Hepatic stellate cell (primary cell): ENCODE results near the gene SCN1A.
"Not testable (repeated sequence)": the region's sequence is repeated elsewhere in the genome, so short reads cannot be mapped to it uniquely, and the experiment has no call there.

ENCODE experiments used
- DNase-seq: peaks from one replicate; pipeline ENCODE4 v3.0.0; 2011; ENCODE audit warnings: low spot score

Gene SCN1A

DNA sequence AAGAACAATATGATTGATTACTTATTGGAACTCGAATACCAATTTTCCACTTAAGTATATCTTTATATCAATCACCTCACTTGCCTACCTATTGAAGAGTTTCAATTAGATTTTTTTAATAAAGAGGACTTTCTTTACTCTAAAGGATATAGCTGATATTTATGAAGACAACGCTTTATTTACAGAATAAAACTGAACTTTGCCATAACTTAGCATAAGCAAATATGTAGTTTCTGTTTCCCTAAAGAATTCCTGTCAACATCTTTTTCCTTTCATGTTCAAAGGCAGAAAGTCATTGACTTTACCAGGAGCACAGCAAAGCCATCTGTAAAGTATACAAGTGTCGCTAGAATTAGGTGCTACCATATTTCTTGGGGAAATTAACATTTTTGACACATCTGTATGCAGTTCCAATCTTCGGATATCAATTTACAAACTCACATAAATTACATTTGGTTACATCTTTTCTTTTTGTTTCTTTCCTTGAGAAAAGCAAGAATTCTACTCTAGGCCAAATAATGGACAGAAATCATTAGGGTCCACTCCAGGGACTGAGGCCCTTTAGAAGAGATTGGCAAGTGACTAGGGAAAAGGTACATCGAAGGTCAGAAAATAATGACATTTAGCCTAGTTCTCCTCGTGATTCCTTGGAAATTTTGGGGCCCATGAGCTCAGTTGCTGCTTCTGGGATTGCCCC, 7.5 kb upstream of the SCN1A start:
- DNase-seq: no peak

DNA sequence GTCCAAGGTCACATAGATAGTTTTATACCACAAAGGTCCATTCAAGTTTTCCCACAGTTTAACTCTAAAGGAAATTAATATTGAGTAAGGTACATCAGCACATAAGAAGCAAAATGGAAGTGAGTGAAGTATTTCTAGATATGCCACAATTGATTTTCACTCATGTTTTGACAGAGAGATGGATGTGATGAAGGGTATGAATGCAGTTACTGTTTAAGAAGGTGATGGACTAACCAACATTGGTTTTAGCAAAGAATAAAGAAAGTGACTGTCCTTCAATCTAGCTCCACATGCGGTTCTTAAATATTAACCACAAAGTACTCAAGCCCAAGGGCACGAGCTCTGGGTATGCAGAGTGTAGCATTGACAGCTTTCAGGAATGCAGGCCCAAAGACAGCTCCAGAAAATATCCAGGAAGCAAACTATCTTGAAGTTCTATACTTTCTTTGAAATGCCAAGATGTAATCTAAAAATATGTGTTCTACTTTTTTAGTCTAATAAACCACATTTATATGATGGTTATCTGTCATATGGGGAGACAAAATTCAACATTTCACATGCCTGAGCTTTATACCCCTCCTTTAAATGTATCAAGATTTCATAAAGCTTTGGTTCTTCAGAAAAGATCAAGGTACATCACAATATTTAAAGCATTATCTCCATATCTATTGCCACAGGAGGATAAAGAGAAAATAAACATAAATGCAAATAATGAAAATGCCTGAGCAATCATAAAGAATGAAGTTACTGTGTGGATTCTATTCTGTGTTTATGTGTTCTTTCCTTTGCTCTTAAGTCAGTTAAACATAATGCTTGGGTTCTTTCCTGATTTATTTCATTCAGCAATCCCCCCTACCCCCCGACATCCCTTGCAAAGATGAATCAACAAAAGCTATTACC, 6.7 kb upstream of the SCN1A start:
- DNase-seq: no peak

DNA sequence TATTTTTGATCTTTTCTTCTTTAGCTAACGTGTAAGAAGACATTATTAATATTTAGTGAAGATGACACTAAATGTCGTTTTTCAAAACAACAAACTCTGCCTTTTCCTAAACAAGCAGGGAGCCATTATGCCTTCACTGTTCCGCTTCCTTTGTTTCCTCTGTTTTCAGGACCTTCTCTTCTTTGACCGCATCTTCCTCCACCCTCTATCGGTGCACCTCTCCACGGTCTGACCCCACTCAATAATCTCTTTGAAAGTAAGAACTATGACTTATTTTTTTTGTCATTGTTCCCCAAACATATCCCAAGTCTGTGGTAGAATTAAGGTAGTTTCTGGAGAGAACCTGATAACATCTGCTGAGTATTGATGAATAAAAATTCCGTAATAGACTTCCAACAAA, 5.8 kb upstream of the SCN1A start:
- DNase-seq: no peak

DNA sequence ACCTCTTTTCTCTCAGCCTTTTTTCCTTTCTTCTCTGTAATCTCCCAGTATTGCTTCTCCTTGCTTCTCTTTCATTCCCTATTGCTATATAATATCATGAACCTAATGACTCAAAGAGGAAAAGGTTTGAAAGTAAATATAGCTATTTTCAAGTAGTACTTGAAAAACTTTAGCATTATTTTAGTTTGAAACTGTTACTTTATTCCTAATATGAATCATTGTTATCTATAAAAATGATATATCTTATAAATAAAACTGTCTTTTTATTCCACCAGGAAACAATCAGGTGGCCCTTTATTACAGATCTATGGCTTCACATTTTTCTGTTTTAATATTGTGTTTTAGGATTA, 311 bp upstream of the SCN1A start:
- no peak for DNase-seq

DNA sequence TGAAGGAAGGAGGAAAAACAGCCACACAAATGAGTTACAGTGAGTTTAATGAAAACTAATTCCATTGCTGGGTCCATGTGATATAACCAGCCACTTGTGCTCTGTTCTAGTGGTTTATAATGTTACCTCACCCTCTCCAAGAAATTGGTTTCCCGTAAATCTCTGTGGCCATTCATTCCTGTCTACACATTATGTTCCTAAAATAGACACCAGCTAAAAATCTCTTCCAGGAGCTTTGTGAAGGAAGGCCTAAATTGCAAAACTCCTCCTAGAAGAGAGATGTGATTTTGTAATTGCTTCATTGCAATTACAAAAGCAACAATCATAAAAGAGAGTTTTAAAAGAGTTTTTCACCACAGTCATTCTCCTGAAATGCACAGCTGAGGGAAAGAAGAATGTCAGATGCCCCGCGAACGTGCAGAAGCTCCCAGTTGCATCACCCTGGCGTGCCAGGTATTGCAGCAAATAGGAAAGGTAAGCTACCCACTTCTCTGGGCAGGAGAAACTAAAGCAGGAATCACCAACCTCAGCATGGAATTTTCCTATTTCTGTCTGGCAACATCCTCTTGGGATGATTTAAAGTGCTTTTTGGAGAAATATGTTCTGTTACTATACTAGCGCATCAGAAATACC, 1.7 kb downstream of the SCN1A start:
- DNase-seq: no peak

DNA sequence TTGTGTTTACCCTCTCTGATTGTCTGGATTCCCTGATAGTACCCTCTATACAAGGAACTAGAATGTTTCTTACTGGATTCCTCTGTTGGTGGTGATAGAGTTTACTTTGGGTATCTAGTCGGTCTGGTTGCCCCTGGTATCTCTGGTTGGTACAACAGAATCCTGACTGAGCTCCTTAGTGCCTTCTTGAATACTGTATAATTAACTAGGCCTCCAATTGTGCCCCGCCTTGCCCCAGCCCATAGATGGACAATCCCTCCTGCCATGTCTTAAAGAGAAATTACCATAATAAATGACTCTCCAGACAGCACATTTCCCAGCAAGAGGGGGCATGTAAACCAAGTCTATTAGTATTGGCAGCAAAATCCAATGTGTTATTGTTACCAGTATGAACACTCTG, 2.3 kb downstream of the SCN1A start:
- no peak for DNase-seq

DNA sequence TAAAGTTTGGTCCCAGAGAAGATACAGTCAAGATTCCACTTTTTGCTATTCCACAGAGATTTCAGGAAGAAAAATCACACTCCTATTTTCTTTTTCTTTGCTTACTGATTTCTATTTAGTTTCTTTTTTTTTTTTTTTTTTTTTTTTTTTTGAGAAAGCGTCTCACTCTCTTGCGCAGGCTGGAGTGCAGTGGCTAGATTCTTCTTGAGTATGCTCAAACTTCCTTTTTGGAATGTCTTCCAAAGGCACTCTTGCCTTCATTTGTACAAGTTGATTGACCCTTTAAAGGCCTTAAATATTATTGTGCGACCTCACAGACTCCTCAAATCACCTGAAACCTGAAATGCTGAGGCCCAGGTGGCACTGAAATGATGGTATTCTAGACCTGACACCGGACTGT, 9.6 kb downstream of the SCN1A start:
- DNase-seq: no peak

DNA sequence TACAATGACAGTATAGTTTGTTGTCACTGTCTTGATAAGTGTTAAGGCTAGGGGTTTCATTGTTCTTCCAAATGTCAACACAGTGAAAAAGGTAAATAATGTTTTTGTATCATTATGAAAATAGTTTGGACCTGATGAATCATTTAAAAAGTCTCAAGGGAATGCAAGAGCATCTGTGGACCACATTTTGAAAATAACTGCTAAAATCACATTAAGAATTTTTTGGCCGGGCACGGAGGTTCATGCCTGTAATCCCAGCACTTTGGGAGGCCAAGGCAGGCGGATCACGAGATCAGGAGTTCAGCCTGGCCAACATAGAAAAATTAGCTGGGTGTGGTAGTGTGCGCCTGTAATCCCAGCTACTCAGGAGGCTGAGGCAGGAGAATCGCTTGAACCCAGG, 10.3 kb downstream of the SCN1A start:
- DNase-seq: no peak

DNA sequence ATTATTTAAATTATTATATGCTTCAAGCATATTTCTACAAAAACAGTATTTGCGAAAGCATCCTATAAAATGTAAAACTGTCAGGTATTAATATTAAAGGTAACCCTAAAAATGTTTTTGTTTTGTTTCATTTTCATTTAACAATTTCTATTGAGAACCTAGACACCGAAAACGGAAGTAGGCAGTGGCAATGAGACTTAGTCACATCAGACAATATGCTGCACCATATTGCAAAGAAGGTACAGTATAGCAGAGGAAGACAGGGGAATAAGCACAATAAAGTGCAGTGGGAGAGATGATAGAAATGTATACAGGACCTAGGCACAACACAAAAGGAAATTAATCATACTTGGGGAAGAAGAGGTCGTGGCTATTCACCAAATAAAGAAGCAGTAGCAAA, 12.2 kb downstream of the SCN1A start:
- no peak for DNase-seq

DNA sequence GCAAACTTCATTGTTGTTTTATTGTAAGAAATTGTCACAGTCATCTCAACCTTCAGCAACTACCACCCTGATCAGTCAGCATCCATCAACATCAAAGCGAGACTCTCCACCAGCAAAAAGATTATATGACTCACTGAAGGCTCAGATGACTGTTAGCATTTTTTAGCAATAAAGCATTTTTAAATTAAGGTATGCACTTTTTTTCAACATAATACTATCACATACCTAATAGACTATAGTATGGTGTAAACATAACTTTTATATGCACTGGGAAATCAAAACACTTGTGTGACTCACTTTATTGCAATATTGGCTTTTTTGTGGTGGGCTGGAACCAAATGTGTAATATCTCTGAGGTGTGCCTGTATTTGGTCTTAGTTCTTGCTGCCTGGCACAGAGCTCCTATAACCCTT, 15.6 kb downstream of the SCN1A start:
- DNase-seq: no peak

DNA sequence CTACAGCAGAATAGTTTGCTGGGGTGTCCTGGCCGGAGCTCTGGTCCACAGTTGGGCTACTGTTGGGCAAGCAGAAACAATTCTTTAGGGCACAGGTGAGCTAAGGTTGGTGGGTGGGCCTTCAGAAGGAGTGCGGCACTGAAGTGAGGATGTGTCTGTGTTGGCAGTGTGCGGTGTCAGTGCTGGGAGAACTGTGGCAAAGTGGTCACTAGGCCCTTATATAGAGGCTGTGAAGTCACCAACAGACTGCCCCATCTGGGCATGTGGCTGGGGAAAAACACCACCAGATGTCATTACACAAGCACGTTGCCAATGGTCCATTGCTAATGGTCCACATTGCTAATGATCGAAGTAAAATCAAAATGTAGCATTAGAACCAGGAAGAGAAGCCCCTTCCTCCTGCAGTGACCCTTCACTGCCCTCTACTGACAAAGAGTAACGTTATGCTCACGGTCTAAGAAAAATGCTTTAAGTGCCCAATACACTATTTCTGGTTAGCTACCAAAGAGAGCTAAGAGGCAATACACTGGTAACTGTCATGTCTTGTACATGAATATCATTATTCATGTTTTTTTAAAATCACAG, 21.3 kb downstream of the SCN1A start:
- DNase-seq: no peak

DNA sequence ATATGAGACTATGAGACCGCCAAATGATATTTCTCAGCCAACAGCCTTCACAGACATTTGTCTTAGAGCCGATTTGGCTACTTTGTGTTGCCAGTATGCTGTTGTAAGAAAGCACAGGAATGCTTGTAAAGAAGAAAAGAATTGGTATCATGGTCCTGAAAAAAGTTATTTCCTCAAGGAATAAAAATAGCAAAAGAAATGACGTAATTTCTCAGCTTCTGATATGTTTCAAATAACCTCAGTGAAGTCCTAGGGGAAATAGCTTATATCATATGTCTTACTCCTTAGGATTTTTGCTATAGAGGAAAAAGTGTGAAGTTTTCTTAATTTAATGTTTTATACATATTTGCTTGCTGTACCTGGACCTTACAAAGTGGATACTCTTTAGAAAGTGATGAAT, 23.0 kb downstream of the SCN1A start:
- DNase-seq: no peak

DNA sequence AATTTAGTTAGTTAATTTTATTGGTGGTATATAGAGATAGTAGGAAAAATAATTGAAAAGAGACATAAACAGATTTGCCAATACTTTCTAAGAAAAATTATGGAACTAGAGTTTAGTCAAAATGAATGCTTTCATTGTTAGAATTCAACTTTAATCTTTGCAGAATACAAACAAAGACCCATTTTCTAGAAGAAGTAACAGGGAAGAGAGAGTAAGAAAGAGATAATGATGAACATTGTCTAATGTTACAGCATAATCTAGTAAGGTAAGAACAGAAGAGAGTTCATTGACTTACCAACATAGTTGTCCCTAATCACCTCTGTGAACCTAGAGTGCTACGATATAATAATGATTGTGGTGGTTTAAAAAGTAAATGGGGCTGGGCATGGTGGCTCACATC, 23.7 kb downstream of the SCN1A start:
- DNase-seq: no peak

DNA sequence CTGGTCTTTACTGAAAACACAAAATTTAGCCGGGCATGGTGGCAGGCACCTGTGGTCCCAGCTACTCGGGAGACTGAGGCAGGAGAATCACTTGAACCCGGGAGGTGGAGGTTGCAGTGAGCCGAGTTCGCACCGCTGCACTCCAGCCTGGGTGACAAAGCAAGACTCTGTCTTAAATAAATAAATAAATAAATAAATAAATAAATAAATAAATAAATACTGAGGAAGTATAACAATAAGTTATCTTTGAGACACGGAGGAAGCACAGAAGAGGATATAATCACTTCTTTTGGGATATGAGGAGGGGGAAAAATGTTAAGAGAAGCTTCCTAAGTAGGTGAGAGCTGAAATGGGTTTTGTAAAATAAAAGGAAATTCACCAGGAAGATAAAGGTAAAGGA, 24.5 kb downstream of the SCN1A start:
- DNase-seq: not testable (repeated sequence)

DNA sequence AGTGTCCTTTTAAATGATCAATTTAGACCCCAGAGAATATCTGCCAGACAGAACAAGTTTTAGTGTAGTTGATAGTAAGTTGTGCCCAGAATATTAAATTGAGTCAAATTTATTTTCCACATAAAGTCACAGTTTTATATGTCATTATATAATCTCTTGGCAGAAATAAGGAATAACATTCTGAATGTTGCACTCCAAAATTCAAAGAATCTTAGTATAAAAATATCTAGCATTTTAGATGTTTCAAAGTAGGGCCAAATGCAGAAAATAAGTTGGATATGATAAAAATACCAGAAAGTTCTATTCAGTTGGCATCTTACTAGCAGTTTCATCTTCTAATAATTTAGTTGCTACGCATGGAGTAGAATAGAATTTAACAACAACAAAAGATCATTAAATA, 33.5 kb downstream of the SCN1A start:
- DNase-seq: no peak

DNA sequence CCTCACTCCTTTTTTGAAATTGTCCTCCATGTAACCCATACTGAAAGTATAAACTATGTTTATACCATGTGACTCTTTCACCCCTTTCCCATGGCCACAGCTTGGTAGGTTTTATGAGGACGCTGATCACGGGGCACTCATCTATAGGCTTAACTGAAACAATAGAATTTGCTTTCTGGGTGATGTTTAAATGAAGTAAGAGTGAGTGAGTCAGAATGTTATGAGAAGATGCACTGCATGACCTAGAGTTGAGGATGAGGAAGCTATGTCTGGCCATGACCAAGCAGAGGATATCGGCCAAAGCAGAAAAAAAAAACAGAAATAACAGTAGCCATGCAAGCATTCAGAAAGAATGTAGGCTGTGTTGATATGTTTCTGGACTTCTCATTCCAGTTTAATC, 34.9 kb downstream of the SCN1A start:
- peak; percentile 18 for DNase-seq

DNA sequence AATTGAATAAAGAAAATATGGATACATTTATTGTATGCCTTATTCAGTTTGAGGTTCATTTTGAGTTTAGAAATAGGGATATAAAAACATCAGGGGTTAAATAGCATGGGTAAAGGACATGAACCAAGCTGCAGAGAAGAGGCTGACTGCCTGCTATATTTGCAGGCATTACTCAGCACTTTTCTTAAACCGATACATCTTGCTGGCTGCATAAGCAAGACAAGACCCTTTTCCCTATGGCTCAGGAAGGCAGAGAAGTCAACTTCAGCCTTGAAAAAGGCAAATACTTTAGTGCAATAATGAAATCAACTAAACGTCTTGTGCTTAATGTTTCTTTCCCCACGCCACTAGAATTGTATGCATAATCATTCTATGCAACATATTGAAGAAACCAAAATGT, 36.4 kb downstream of the SCN1A start:
- DNase-seq: no peak

DNA sequence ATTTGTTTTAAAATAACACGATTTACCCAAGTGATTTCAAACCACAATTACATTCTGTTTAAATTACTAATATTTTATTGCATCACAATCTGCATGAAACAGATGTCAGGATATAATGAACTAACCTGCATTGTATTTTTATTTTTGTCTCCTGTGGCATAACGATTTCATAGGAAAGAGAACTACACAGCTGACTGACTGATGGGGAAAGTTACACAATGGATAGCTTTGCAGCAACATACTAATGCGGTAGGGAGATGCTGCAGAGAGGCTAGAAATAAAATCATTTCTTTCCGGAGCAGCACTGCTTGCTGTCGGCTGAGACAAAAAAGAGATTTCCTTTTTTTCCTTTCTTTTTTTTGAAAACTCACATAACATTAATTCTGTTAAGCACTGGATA, 36.9 kb downstream of the SCN1A start:
- no peak for DNase-seq

DNA sequence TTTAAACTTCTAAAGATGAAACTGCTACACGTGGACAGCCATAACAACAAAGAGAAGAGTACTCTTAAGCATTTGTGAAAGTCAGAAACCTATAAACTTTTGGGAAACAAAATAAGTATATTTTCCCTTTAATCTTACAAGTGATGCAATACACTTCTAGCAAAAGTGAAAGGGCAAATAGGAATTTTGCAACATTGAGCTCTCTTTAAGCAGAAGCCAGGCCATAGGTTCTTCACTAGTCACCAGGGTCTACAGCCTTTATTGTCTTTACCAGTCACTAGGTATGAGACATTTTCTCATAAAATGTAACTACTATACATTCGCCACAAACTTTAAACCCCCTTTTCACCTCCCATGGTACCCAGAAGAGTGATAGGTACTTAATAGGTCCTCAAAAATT, 37.5 kb downstream of the SCN1A start:
- no peak for DNase-seq

DNA sequence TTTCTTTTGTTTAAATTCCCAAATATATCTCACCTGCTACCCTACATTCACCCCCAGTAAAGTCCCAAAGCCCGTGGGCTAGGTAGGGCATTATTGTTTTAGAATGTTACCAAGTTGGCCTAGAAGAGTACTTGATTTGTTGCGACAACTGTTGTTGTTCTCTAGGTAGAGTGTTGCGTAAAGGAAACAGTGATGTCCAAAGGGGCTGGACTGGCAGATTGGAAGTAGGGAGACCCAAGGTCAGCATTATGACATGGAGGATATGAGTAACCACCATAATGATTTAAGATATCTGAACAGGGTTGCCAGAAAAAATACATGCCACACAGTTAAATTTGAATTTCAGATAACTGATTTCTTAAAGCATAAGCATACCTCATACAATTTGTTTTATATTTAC, 39.2 kb downstream of the SCN1A start:
- DNase-seq: no peak

DNA sequence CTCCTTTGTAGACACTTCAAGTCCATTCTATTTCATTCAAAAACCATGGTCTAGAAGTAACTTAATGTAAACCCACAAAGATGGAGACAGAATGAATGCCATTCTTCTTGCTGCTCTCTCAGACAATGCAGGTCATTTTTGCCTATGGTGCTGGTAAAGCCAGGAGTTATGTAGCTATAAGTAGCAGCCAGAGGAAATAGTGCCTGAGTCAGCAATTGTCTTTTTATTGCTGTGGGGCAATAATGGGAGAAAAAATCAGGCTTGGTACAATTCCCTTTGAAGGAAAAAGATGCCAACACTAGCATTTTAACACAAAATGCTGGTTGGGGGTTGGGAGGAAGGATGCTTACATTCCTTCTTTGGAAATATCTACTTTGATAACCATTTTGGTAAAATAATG, 43.5 kb downstream of the SCN1A start:
- DNase-seq: no peak

DNA sequence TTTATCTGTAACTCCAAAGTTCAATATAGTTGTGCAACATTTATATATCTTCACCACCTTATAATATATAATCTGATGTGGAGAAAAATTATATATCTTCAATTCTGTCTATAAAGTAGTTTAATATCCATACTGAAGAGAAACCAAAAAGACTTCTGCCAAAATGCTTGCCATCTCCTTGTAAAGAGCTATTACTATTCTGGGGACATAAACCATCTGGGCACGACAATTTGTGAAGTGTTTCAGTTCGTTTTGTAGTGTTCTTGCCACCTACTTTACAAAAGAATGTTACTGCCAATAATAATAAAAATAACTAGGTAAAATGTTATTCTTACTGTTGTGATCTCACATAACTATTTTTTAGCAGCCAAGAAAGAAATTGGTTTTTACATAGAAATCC, 45.1 kb downstream of the SCN1A start:
- DNase-seq: no peak

DNA sequence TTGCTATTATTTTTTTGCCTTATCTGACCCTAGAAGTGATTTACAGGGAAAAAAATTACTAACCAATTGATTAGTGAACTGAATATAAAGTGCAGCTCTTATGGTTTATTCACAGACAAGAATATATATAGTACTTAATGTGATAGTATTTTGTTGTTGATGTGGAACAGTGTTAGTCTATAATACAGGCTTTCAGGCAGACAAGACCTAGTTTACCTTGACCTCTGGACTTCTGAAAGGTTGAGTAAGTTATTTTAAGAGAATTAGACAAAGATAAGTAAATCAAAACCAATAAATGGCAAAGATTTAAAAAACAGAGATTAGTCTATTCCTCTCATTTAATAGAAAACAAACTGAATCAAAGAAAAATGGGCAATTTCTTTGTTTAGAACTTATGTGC, 46.0 kb downstream of the SCN1A start:
- no peak for DNase-seq
